Mucosa of rectum (tissue), 2 donors: ENCODE data around the gene TUSC1.
"Not testable (repeated sequence)": the region's sequence is repeated elsewhere in the genome, so short reads cannot be mapped to it uniquely, and the experiment has no call there.

Experiments
- H3K27ac ChIP-seq, 2 donors: one replicate each; pipeline ENCODE4 v1.7.0; 2013; ENCODE audit warnings: inconsistent platforms in 2 of 2, low read depth in 2 of 2, low read length in 2 of 2
- H3K27me3 ChIP-seq, 2 donors: one replicate each; pipeline ENCODE4 v1.7.0; 2013; ENCODE audit warnings: low read length in 2 of 2; ENCODE audit not compliant: control insufficient read depth in 2 of 2, insufficient read depth in 2 of 2
- H3K36me3 ChIP-seq, 2 donors: one replicate each; pipeline ENCODE4 v1.7.0; 2013; ENCODE audit warnings: low read length in 2 of 2; ENCODE audit not compliant: control insufficient read depth in 2 of 2, insufficient read depth in 2 of 2
- H3K4me1 ChIP-seq, 2 donors: one replicate each; pipeline ENCODE4 v1.7.0; 2013; ENCODE audit warnings: low read length in 2 of 2, mild to moderate bottlenecking in 1 of 2; ENCODE audit not compliant: control insufficient read depth in 2 of 2, insufficient read depth in 2 of 2
- H3K4me3 ChIP-seq, 2 donors: one replicate each; pipeline ENCODE4 v1.7.0; 2013; ENCODE audit warnings: low read length in 2 of 2
- H3K9ac ChIP-seq, 2 donors: one replicate each; pipeline ENCODE4 v1.7.0; 2013; ENCODE audit warnings: low read length in 2 of 2, low read depth in 1 of 2, mild to moderate bottlenecking in 1 of 2
- H3K9me3 ChIP-seq, 2 donors: one replicate each; pipeline ENCODE4 v1.7.0; 2013; ENCODE audit warnings: low read length in 2 of 2; ENCODE audit not compliant: control insufficient read depth in 2 of 2
- donor health status: healthy.
- donor health status: Normal muscosa, but diverticular disease.

TUSC1 gene

GRCh38 chr9:25691786-25692185 is 13.5 kb upstream of the TUSC1 start:
- no peak overlapping the region for H3K4me3 ChIP-seq
- no peak overlapping the region for H3K27ac ChIP-seq
- no peaks in the 10 kb centered on the region for H3K9me3 ChIP-seq
- H3K9ac ChIP-seq = no peak overlapping the region
- no peaks in the 10 kb centered on the region for H3K36me3 ChIP-seq
- H3K4me1 ChIP-seq = no peaks in the 10 kb centered on the region
- H3K27me3 ChIP-seq = no peaks in the 10 kb centered on the region

DNA sequence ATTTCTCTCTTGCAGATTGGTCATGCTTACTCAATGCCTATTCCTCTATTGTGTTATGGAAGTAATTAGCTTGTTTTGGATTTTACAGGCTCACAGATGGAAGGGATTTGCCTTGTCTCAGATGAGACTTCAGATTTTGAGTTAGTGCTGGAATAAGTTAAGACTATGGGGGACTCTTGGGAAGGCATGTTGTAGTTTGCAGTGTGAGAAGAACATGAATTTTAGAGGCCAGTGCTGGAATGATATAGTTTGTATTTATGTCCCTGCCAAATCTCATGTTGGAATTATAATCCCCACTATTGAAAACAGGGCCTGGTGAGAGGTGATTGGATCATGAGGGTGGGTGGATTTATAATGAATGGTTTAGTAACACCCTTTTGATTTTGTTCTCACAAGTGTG is 6.1 kb upstream of the TUSC1 start:
- Histone ChIP-seq H3K9me3 (no peaks in the 10 kb centered on the region), H3K27ac (no peak overlapping the region), H3K9ac (no peak overlapping the region), H3K27me3 (no peaks in the 10 kb centered on the region), H3K4me1 (no peaks in the 10 kb centered on the region), H3K4me3 (no peak overlapping the region), H3K36me3 (no peaks in the 10 kb centered on the region)

DNA sequence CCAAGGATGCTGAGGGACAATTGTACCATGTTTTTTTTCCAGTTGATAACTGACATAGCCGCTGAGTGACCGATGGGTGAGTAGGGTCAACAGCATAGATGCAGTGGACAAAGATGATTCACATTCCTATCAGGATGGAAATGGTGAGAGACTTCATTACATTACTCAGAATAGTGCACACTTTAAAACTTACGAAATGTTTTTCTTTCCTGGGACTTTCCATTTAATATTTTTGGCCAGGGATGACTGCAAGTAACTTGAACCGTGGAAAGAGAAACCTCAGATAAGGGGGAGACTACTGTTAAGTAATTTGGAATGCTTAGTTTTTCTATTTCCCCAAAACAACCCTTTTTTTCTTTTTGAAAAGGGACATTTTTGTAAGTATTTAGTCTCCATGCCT is 3.0 kb upstream of the TUSC1 start:
- H3K27ac ChIP-seq = no peak overlapping the region
- H3K4me3 ChIP-seq = no peak overlapping the region
- peaks cover 0 to 7% of the 10 kb centered on the region in 2 donors for H3K4me1 ChIP-seq
- no peaks in the 10 kb centered on the region for H3K36me3 ChIP-seq
- no peaks in the 10 kb centered on the region for H3K27me3 ChIP-seq
- no peaks in the 10 kb centered on the region for H3K9me3 ChIP-seq
- no peak overlapping the region for H3K9ac ChIP-seq

DNA sequence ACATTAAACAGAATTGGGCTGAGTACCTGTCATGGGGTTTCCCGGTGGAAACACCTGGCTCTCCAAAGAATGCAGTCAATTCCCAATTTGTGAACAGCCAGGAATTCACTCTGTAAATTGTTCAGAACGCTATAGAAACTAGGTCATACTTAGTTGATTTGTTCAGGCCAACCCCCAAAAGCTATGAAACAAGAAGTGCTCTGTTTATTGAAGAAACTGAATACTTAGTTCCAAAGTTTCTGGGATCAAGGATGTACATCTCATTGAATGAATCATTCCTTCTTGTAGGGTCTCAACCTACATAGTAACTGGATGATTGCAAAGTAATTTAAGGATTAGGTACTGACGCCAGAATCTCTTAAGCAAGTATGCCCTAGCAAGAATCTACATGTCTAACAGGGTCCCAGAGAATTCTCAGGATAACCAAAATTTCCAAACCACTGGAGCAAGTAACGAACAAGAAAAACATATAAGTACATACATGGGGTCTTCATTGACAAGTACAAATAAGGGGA is 659 bp upstream of the TUSC1 start:
- Histone ChIP-seq H3K4me3 (peak overlapping the region; percentile 75 to 81), H3K9me3 (no peaks in the 10 kb centered on the region), H3K27ac (peak overlapping the region; percentile 95 to 96), H3K9ac (peak overlapping the region; percentile 74 to 95), H3K27me3 (no peaks in the 10 kb centered on the region), H3K36me3 (no peaks in the 10 kb centered on the region), H3K4me1 (peaks cover 0 to 7% of the 10 kb centered on the region in 2 donors)

DNA sequence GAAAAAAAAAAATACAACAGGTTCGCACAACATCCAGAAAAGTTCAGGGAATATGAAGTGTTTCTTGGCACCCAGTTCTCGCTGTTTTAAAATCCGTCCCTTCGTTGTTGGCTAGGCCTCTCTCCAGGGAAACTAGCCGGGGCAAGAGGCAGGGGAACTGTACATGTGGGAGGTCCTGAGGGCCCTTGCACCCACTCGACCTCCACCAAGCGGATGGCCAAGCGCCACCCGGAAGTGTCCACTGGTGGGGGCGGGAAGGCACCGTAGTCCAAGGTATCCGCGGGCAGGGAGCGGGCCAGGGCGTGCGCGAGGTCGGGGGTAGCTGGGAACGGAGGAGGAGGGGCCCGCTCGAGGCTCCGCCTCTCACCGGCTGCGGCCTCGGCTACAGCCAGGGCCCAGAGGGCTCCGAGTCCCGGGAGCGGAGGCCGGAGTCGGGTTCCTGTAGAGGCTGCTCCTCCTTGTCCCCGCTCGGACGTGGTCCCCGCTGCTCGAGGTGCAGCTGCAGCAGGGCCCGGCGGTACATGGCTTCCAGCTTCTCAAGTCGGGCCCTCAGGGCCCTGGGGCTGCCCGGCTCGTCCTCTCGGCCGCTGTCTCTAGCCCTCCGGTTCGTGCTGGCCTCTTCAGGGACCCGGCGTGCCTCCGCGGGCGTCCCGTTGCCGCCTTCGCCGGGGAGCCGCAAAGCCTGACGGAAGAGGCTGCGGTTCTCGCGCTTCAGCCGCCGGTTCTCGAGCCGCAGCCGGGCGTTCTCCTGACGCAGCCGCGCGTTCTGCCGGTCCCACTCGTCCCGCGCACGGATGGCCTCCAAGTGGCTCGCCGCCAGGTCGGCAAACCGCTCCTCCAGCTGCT is 720 bp downstream of the TUSC1 start:
- H3K9me3 ChIP-seq = no peaks in the 10 kb centered on the region
- peak overlapping the region; percentile 95 to 96 for H3K27ac ChIP-seq
- peaks cover 0 to 7% of the 10 kb centered on the region in 2 donors for H3K4me1 ChIP-seq
- H3K27me3 ChIP-seq = no peaks in the 10 kb centered on the region
- peak overlapping the region; percentile 75 to 81 for H3K4me3 ChIP-seq
- H3K36me3 ChIP-seq = no peaks in the 10 kb centered on the region
- peak overlapping the region; percentile 81 to 95 for H3K9ac ChIP-seq

- not testable (repeated sequence) for H3K27ac ChIP-seq, H3K4me3 ChIP-seq, H3K9me3 ChIP-seq, H3K4me1 ChIP-seq, H3K36me3 ChIP-seq, H3K27me3 ChIP-seq, H3K9ac ChIP-seq
Observed at GRCh38 chr9:25675858-25676257, 2.4 kb downstream of the TUSC1 start.

GRCh38 chr9:25658571-25658970 is 19.7 kb downstream of the TUSC1 start:
- Histone ChIP-seq H3K27me3 (no peaks in the 10 kb centered on the region), H3K4me1 (no peaks in the 10 kb centered on the region), H3K4me3 (no peak overlapping the region), H3K27ac (no peak overlapping the region), H3K9ac (no peak overlapping the region), H3K36me3 (no peaks in the 10 kb centered on the region), H3K9me3 (no peaks in the 10 kb centered on the region)

GRCh38 chr9:25654417-25654816 is 23.8 kb downstream of the TUSC1 start:
- H3K9me3 ChIP-seq = no peaks in the 10 kb centered on the region
- no peaks in the 10 kb centered on the region for H3K36me3 ChIP-seq
- H3K27me3 ChIP-seq = no peaks in the 10 kb centered on the region
- H3K27ac ChIP-seq = no peak overlapping the region
- no peak overlapping the region for H3K4me3 ChIP-seq
- no peaks in the 10 kb centered on the region for H3K4me1 ChIP-seq
- H3K9ac ChIP-seq = no peak overlapping the region

DNA sequence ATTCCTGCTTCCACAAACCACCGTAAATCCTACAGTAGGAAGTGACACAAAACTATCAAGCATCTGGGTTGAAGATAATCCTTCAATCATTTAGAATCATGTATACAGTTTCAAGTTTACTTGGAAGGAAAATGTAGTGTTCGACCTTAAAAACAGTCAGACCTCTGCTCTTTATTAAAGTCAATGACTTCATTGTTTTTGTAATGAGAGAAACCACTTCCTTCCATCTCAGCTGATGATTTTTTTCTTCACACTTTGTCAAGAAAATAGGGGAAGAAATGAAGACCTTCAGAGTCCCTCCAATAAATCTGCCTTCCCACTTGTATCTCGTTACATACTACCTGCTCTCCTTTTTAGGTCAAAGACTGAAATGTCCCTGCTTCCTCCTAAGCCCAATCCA is 30.1 kb downstream of the TUSC1 start:
- no peak overlapping the region for H3K9ac ChIP-seq
- no peak overlapping the region for H3K27ac ChIP-seq
- no peaks in the 10 kb centered on the region for H3K9me3 ChIP-seq
- no peaks in the 10 kb centered on the region for H3K27me3 ChIP-seq
- no peaks in the 10 kb centered on the region for H3K4me1 ChIP-seq
- H3K36me3 ChIP-seq = no peaks in the 10 kb centered on the region
- H3K4me3 ChIP-seq = no peak overlapping the region

GRCh38 chr9:25636026-25636425 is 42.2 kb downstream of the TUSC1 start:
- Histone ChIP-seq H3K9me3 (no peaks in the 10 kb centered on the region), H3K4me1 (no peaks in the 10 kb centered on the region), H3K27me3 (no peaks in the 10 kb centered on the region), H3K4me3 (no peak overlapping the region), H3K27ac (no peak overlapping the region), H3K9ac (no peak overlapping the region), H3K36me3 (no peaks in the 10 kb centered on the region)
